CD4-positive, alpha-beta T cell (primary cell): ENCODE data around the gene DNMT1. TPM values are rescaled to one million over a fixed set of nuclear protein-coding genes. Genes with fewer than 3 reads are reported as not detected.

Experiments used
- ATAC-seq: fragments of 200-7000 bp; cut with Tn5 transposase; one replicate; pipeline ENCODE4 v1.10.0; 2022; ENCODE audit warnings: mild to moderate bottlenecking; ENCODE audit not compliant: poor library complexity
- CTCF ChIA-PET: fragments of 350-600 bp; sonication (Branson Sonifier 250); formaldehyde crosslinking; loops from one replicate; lab custom pipeline; 2021; ENCODE audit warnings: antibody characterized with exemption, inconsistent platforms; lab: Charles Lee
- POLR2A ChIA-PET: fragments of 350-600 bp; sonication (Branson Sonifier 250); formaldehyde crosslinking; loops from one replicate; lab custom pipeline; 2021; ENCODE audit warnings: antibody characterized with exemption, inconsistent platforms; lab: Charles Lee
- DNase-seq, 14 experiments: peaks; one replicate each; pipeline ENCODE4 v3.0.0-alpha.2; 2013 to 2020; ENCODE audit warnings: mixed read lengths in 2 of 14
- H3K27ac ChIP-seq, 2 donors: one replicate each; pipeline versions ENCODE4 v1.5.1 to v1.7.0; 2013; ENCODE audit warnings: low read length in 2 of 2, low read depth in 1 of 2, mild to moderate bottlenecking in 1 of 2
- H3K27me3 ChIP-seq, 2 experiments: 1 replicate in 1 of 2; 2 replicates in 1 of 2; pipeline versions ENCODE4 v1.6.1 to v1.7.0; 2013; ENCODE audit warnings: low read length in 2 of 2, control low read depth in 1 of 2, mild to moderate bottlenecking in 1 of 2, moderate library complexity in 1 of 2; ENCODE audit not compliant: insufficient read depth in 2 of 2, control insufficient read depth in 1 of 2
- H3K36me3 ChIP-seq: one replicate; pipeline ENCODE4 v1.6.1; 2013; ENCODE audit warnings: low read length, control low read depth; ENCODE audit not compliant: insufficient read depth
- H3K4me1 ChIP-seq: one replicate; pipeline ENCODE4 v1.6.1; 2013; ENCODE audit warnings: low read length, control low read depth; ENCODE audit not compliant: insufficient read depth
- H3K4me3 ChIP-seq: one replicate; pipeline ENCODE4 v1.5.1; 2013; ENCODE audit warnings: mild to moderate bottlenecking, low read length, moderate library complexity
- H3K9me3 ChIP-seq, 2 experiments: 1 replicate in 1 of 2; 2 replicates in 1 of 2; pipeline versions ENCODE4 v1.6.1 to v1.7.0; 2013; ENCODE audit warnings: low read length in 2 of 2, mild to moderate bottlenecking in 2 of 2, control low read depth in 1 of 2, moderate library complexity in 1 of 2; ENCODE audit not compliant: control insufficient read depth in 1 of 2, insufficient read depth in 1 of 2
- H3K27ac Mint-ChIP-seq: one replicate; pipeline ENCODE4 v1.8.0; 2020; ENCODE audit warnings: mixed read lengths
- H3K27me3 Mint-ChIP-seq: one replicate; pipeline ENCODE4 v1.8.0; 2021; ENCODE audit warnings: mixed read lengths
- H3K36me3 Mint-ChIP-seq: one replicate; pipeline ENCODE4 v1.8.0; 2021; ENCODE audit warnings: low read depth, mixed read lengths
- H3K4me1 Mint-ChIP-seq: one replicate; pipeline ENCODE4 v1.8.0; 2021; ENCODE audit warnings: low read depth, mixed read lengths
- H3K4me3 Mint-ChIP-seq: one replicate; pipeline ENCODE4 v1.8.0; 2020; ENCODE audit warnings: mild to moderate bottlenecking, mixed read lengths
- H3K9me3 Mint-ChIP-seq: one replicate; pipeline ENCODE4 v1.8.0; 2020; ENCODE audit warnings: mixed read lengths
- CTCF ChIP-seq: fragments of 200-600 bp; IDR thresholded peaks from one replicate; pipeline ENCODE4 v1.8.0; 2022; ENCODE audit warnings: antibody characterized with exemption, mild to moderate bottlenecking
- intact Hi-C, 2 experiments: fragments of 100-400 bp; cut with DNase I in 1 of 2; cut with micrococcal nuclease in 1 of 2; formaldehyde crosslinking; loops; one replicate each; pipeline versions ENCODE4 v1.15.1 to v1.9.0; 2023 to 2025; cut with DNase I, micrococcal nuclease
- total RNA-seq, 174 experiments: library from RNA in 2 of 174; stranded (reverse) in 2 of 174; gene quantifications; one replicate each; pipeline ENCODE4 v1.2.3 and lab custom pipeline; 2021 to 2026

Gene DNMT1
- total RNA-seq, 2 experiments from 2014 or later, result 159 to 160 TPM

GRCh38 chr19:10158485-10158884, 36.3 kb downstream of the DNMT1 start:
- ChIA-PET CTCF (no interaction called here), POLR2A (no interaction called here)
- no peak overlapping the region for H3K4me3 Mint-ChIP-seq
- Histone ChIP-seq H3K27ac (no peak overlapping the region), H3K4me1 (no peaks in the 10 kb centered on the region), H3K4me3 (no peak overlapping the region), H3K27me3 (no peaks in the 10 kb centered on the region), H3K9me3 (no peaks in the 10 kb centered on the region), H3K36me3 (peaks cover 98% of the 10 kb centered on the region)
- H3K4me1 Mint-ChIP-seq, result no peaks in the 10 kb centered on the region
- no peak for TF ChIP-seq CTCF
- no peak overlapping the region for H3K27ac Mint-ChIP-seq
- no peaks in the 10 kb centered on the region for H3K9me3 Mint-ChIP-seq
- H3K27me3 Mint-ChIP-seq, result no peaks in the 10 kb centered on the region
- DNase-seq (no peak), ATAC-seq (no peak)
- H3K36me3 Mint-ChIP-seq, result peaks cover 97% of the 10 kb centered on the region
- intact Hi-C loops, result no loop called here

GRCh38 chr19:10158071-10158470, 36.7 kb downstream of the DNMT1 start:
- H3K27me3 ChIP-seq, result no peaks in the 10 kb centered on the region
- Mint-ChIP-seq H3K27ac (no peak overlapping the region), H3K4me1 (no peaks in the 10 kb centered on the region), H3K9me3 (no peaks in the 10 kb centered on the region), H3K36me3 (peaks cover 96% of the 10 kb centered on the region), H3K27me3 (no peaks in the 10 kb centered on the region), H3K4me3 (no peak overlapping the region)
- no peaks in the 10 kb centered on the region for H3K4me1 ChIP-seq
- no peak overlapping the region for H3K4me3 ChIP-seq
- no peak for TF ChIP-seq CTCF
- ChIA-PET CTCF (no interaction called here), POLR2A (no interaction called here)
- intact Hi-C loops, result no loop called here
- ATAC-seq (no peak), DNase-seq (no peak)
- H3K36me3 ChIP-seq, result peaks cover 96% of the 10 kb centered on the region
- H3K9me3 ChIP-seq, result no peaks in the 10 kb centered on the region
- peak overlapping the region in 1 of 2 donors; percentile 18 for H3K27ac ChIP-seq

GRCh38 chr19:10155839-10156238, 38.9 kb downstream of the DNMT1 start:
- Histone ChIP-seq H3K36me3 (peaks cover 95% of the 10 kb centered on the region), H3K27me3 (no peaks in the 10 kb centered on the region), H3K4me1 (no peaks in the 10 kb centered on the region), H3K4me3 (no peak overlapping the region), H3K9me3 (no peaks in the 10 kb centered on the region), H3K27ac (no peak overlapping the region)
- Mint-ChIP-seq H3K27ac (no peak overlapping the region), H3K4me1 (no peaks in the 10 kb centered on the region), H3K27me3 (no peaks in the 10 kb centered on the region), H3K9me3 (no peaks in the 10 kb centered on the region), H3K4me3 (no peak overlapping the region), H3K36me3 (peaks cover 98% of the 10 kb centered on the region)
- no peak for ATAC-seq
- intact Hi-C loops, result no loop called here
- DNase-seq, result no peak
- CTCF ChIA-PET, result no interaction called here
- TF ChIP-seq CTCF, result no peak
- POLR2A ChIA-PET, result no interaction called here
